Glutamatergic neuron (in vitro differentiated cells): Measurements from ENCODE around the gene SMIM21. TPM values are rescaled to one million over a fixed set of nuclear protein-coding genes. Genes with fewer than 3 reads are reported as not detected.

Experiments used
- DNase-seq: peaks from one replicate; pipeline ENCODE4 v3.0.0; 2022
- H3K27ac Mint-ChIP-seq: one replicate; pipeline ENCODE4 v1.8.0; 2020; ENCODE audit warnings: mild to moderate bottlenecking, mixed read lengths, inconsistent platforms; ENCODE audit not compliant: unreplicated experiment
- H3K27me3 Mint-ChIP-seq: one replicate; pipeline ENCODE4 v1.8.0; 2020; ENCODE audit warnings: mild to moderate bottlenecking, moderate library complexity, mixed read lengths, inconsistent platforms; ENCODE audit not compliant: unreplicated experiment
- H3K36me3 Mint-ChIP-seq: one replicate; pipeline ENCODE4 v1.8.0; 2020; ENCODE audit warnings: mild to moderate bottlenecking, mixed read lengths, inconsistent platforms; ENCODE audit not compliant: unreplicated experiment
- H3K4me1 Mint-ChIP-seq: one replicate; pipeline ENCODE4 v1.8.0; 2020; ENCODE audit warnings: mild to moderate bottlenecking, low read depth, mixed read lengths, inconsistent platforms; ENCODE audit not compliant: unreplicated experiment
- H3K4me3 Mint-ChIP-seq: one replicate; pipeline ENCODE4 v1.8.0; 2020; ENCODE audit warnings: mild to moderate bottlenecking, mixed read lengths, inconsistent platforms; ENCODE audit not compliant: unreplicated experiment
- H3K9me3 Mint-ChIP-seq: one replicate; pipeline ENCODE4 v1.8.0; 2020; ENCODE audit warnings: mild to moderate bottlenecking, moderate library complexity, mixed read lengths, inconsistent platforms; ENCODE audit not compliant: unreplicated experiment
- total RNA-seq: library from RNA; stranded (reverse); fragmentation: NEBNext Ultra II Directional; extraction: Animal tissue kit (Norgen Biotek cat#: 25700); gene quantifications from one replicate; pipeline ENCODE4 v1.2.1, GENCODE V29; 2021; ENCODE audit not compliant: unreplicated experiment
- TF ChIP-seq, protein P1 (sequence below): fragments of 200-600 bp; sonication (generic); IDR thresholded peaks from one replicate; pipeline ENCODE4 v1.5.0; 2021; ENCODE audit not compliant: partially characterized antibody, unreplicated experiment

Gene SMIM21
- total RNA-seq, 1 donor from 2014 or later: not detected

- Mint-ChIP-seq H3K9me3 (no peaks in the 10 kb centered on the region), H3K36me3 (no peaks in the 10 kb centered on the region), H3K27ac (no peak overlapping the region), H3K4me3 (no peak overlapping the region), H3K27me3 (no peaks in the 10 kb centered on the region), H3K4me1 (no peaks in the 10 kb centered on the region)
- TF ChIP-seq, protein P1, sequence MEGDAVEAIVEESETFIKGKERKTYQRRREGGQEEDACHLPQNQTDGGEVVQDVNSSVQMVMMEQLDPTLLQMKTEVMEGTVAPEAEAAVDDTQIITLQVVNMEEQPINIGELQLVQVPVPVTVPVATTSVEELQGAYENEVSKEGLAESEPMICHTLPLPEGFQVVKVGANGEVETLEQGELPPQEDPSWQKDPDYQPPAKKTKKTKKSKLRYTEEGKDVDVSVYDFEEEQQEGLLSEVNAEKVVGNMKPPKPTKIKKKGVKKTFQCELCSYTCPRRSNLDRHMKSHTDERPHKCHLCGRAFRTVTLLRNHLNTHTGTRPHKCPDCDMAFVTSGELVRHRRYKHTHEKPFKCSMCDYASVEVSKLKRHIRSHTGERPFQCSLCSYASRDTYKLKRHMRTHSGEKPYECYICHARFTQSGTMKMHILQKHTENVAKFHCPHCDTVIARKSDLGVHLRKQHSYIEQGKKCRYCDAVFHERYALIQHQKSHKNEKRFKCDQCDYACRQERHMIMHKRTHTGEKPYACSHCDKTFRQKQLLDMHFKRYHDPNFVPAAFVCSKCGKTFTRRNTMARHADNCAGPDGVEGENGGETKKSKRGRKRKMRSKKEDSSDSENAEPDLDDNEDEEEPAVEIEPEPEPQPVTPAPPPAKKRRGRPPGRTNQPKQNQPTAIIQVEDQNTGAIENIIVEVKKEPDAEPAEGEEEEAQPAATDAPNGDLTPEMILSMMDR: no peak
- no peak for DNase-seq
Measured at GRCh38 chr18:75418293-75419005, 9.1 kb downstream of the SMIM21 start.

- TF ChIP-seq, protein P1: no peak
- H3K9me3 Mint-ChIP-seq: peaks cover 4% of the 10 kb centered on the region
- DNase-seq: no peak
- H3K4me3 Mint-ChIP-seq: no peak overlapping the region
- no peaks in the 10 kb centered on the region for H3K36me3 Mint-ChIP-seq
- H3K4me1 Mint-ChIP-seq: peaks cover 1% of the 10 kb centered on the region
- H3K27ac Mint-ChIP-seq: no peak overlapping the region
- no peaks in the 10 kb centered on the region for H3K27me3 Mint-ChIP-seq
Measured at GRCh38 chr18:75410611-75411010, 16.9 kb downstream of the SMIM21 start.

GRCh38 chr18:75409806-75410205 is 17.7 kb downstream of the SMIM21 start:
- Mint-ChIP-seq H3K36me3 (no peaks in the 10 kb centered on the region), H3K27me3 (no peaks in the 10 kb centered on the region), H3K4me1 (peaks cover 1% of the 10 kb centered on the region), H3K4me3 (no peak overlapping the region), H3K27ac (no peak overlapping the region), H3K9me3 (peaks cover 4% of the 10 kb centered on the region)
- no peak for DNase-seq
- TF ChIP-seq, protein P1: no peak

DNA sequence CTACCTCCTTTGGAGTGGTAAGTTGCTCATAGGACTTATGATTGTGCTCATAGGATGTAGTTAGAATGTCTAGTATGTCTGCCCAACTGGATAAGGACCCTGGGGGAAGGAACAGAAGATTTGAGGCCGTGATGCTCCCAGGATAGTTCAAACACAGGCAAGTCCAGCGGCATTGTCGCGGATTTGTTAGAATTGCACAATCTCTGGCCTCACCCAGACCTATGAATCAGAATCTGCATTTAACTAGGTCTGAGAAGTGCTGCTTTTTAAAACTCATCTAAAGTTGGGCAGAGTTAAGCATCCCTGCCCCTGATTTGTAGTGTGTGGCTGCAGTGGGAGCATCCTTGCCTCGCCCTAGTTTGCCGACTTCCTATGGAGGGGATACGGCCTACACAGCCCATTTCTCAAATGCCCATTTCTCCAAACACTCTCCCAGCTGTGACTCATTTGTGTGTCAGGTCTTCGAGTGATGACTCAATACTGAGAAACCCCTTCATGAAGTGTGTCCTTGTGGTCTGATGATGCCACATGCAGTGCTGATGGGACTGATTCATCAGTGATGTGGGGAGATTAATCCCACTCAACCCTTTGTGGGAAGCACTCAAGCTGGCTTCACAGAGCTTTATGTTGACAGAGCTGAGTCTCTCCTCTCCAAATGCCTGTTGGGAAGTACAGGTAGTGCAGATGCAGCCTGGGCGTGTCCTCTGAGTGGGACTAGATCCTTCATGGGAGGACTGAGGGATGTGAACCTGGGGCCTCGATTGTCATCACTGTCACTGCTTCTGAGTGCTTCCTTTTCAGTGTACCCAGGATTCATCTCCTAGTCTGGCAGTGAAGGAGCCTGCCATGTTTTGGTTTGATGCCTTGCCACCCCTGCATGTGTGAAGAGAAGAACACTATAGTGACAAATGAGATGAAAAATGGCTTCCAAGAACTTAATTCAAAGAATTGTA is 18.7 kb downstream of the SMIM21 start:
- TF ChIP-seq, protein P1: no peak
- DNase-seq: no peak
- H3K9me3 Mint-ChIP-seq: peaks cover 4% of the 10 kb centered on the region
- no peak overlapping the region for H3K4me3 Mint-ChIP-seq
- peaks cover 1% of the 10 kb centered on the region for H3K4me1 Mint-ChIP-seq
- H3K36me3 Mint-ChIP-seq: no peaks in the 10 kb centered on the region
- H3K27ac Mint-ChIP-seq: no peak overlapping the region
- H3K27me3 Mint-ChIP-seq: no peaks in the 10 kb centered on the region
